GM18909 (cell line): ENCODE results near the gene EP300.
A peak's percentile ranks its signal among the peaks of the same experiment; 100 is the strongest.
"Not testable (repeated sequence)": the region's sequence is repeated elsewhere in the genome, so short reads cannot be mapped to it uniquely, and the experiment has no call there.

Experiments used
- ATAC-seq: cut with Tn5 transposase; IDR thresholded peaks from one replicate; pipeline ENCODE4 v1.9.1; 2021; ENCODE audit warnings: mild to moderate bottlenecking; ENCODE audit not compliant: unreplicated experiment, poor library complexity

Gene EP300

DNA sequence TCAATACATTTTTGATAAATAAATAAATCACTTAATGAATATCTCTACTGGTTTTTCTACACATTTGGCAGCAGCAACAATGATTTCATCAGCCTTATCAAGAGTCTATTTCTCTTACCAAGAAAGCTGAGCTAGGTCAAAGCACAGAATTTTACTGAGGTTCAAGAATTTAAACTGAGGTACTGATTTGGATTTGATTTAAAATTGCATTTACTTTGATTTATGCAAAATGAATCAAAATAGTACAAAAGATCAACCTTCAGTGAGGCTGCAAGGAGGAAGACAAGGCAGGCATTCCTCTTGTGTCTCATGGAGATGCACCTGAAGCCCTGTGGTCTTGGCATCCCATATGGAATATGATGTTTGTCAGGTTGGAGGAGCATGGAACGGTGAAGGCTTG, 15.5 kb upstream of the EP300 start:
- ATAC-seq, result no peak

DNA sequence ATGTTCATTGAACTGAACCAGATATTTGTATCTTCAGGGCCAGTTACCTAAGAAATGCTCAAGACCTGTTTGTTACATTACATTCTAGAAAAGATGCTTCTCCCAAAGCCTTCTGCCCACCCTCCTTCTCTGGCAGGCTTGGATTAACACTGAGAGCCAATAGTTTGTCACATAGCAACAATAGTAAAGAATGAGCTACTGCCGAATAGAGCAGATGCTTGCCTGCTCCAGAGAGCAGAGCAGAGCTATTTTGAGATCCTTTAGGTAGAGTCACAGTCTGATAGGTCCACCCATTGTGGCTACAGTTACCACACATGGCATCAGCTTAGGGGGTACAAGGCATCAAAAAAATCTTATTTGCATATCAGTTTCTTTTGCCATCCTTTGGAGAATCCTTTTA, 13.5 kb upstream of the EP300 start:
- no peak for ATAC-seq

DNA sequence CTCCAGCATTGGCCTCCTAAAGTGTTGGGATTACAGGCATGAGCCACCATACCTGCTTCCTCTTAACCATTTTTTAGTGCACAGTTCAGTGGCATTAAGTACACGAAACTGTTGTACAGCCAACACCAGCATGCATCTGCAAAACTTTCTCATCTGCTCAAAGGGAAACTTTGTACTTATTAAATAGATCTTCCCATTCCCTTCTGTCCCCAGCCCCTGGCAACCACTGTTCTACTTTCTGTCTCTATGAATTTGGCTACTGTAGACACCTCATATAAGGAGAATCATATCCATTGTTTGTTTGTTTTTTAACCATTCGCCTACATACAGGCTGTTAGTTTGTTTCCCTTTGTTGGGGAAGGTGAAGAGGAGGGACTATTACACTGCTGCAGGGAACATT, 6.5 kb upstream of the EP300 start:
- ATAC-seq, result no peak

DNA sequence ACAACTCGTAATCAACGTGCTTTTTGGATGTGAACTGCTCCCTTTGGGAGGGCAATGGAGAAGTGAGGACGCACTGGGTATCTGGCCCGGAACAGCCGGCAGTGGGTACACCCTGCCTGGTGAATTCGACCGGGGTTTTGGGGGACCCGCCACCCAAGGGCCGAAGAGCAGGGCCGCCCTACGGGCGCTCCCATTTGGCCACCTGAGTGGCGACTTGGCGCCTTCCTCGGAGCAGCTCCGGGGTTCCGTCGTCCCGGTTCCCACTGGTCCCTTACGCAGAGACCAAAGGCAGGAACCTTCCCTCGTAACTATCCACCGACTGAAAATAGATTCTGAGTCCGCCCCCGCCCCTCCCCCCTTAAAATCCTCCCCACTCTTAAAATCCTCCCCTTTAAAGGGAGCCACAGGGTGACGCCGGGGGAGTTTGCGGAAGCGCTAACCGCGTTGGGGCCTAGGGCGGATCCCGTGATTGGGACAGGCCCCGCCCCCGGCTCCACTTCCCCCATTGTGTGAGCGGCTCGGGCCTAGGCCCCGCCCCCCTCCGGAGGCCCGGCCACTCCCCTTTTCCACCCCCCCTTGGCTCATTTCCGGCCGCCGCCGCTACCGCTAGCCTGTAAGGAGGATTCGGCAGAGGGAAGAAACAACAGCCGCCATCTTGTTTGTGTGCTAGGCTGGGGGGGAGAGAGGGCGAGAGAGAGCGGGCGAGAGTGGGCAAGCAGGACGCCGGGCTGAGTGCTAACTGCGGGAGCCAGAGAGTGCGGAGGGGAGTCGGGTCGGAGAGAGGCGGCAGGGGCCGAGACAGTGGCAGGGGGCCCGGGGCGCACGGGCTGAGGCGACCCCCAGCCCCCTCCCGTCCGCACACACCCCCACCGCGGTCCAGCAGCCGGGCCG, 1.0 kb upstream of the EP300 start:
- peak; percentile 76 for ATAC-seq

DNA sequence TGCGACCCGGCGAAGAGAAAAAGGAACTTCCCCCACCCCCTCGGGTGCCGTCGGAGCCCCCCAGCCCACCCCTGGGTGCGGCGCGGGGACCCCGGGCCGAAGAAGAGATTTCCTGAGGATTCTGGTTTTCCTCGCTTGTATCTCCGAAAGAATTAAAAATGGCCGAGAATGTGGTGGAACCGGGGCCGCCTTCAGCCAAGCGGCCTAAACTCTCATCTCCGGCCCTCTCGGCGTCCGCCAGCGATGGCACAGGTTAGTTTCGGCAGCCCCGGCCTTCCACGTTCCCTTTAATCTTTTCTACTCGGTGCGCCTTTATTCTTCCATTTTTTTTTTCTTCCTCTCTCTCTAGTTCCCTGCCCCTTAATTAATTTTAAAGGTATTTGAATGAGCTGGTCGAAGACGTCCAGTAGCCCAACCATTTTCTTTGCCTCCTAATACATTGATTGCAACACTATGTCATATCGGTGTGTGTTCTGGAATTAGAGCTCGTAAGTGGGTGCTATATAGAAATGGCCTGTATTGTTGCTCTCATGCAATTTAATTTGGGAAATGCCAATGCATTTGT, 537 bp downstream of the EP300 start:
- no peak for ATAC-seq

DNA sequence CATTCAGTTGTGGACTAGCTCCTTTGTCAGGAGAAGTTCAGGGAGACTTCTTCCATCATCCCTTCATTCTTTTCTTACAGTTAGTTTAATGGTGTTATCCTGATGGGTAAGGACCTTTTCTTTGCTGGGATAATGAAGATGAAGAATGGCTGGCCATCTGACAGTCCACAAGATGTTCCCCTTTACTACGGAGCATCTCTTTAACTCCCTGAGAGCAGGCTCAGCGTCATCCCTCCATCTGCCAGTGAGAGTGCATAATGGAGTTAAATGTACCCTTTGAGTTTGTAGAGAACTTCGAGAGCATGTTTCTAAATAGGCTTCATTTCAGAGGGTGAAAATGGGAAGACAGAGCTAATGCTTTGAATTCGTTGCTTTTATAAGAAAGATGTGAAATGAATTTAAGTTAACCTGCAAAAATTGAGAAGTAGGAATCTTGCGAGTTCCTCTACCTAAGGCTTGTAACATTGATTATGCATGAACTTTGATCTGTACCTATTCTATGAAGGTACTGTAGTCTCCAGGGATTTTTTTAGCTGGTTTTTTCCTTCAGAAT, 1.7 kb downstream of the EP300 start:
- ATAC-seq, result no peak

DNA sequence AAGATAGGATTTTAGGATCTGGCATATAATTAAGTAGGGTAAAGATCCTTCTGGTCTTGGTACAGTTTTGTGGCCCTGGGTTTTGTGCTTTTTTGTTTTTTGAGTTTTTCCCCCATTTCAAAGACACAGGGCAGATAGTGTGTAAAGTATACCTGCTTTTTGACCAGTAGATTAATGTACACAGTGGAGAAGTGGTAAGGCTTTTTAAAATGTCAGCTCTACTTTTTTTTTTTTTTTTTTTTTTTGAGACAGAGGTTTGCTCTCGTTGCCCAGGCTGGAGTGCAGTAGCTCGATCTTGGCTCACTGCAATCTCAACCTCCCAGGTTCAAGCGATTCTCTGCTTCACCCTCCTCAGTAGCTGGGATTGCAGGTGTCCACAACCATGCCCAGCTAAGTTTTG, 4.0 kb downstream of the EP300 start:
- no peak for ATAC-seq

DNA sequence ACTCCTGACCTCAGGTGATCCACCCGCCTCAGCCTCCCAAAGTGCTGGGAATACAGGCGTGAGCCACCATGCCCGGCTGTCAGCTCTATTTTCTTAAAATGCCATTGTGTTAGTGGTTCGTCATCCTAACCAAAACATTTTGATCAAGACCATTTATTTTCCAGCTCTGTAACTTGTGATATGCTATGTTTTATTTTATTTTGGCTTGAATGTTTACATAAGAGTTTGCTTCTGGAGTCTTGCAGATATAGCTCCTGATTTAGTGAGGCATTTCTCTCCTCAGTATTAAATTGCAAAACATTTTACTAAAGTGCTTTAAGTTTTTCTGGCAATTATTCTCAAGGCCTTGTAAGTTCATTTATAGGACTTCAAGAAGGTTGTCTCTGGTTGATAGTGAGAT, 4.4 kb downstream of the EP300 start:
- ATAC-seq, result no peak

DNA sequence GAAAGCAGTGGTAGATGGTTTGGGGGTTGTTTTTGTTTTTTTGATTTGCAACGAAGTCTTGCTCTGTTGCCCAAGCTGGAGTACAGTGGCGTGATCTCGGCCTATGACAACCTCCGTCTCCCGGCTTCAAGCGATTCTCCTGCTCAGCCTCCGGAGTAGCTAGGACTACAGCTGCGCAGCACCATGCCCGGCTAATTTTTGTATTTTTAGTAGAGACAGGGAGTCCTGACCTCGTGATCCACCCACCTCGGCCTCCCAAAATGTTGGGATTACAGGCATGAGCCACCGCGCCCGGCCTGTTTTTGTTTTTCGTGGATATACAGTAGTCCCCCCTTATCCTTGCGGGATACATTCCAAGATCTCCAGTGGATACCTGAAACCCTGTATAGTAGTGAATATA, 6.6 kb downstream of the EP300 start:
- ATAC-seq, result no peak

DNA sequence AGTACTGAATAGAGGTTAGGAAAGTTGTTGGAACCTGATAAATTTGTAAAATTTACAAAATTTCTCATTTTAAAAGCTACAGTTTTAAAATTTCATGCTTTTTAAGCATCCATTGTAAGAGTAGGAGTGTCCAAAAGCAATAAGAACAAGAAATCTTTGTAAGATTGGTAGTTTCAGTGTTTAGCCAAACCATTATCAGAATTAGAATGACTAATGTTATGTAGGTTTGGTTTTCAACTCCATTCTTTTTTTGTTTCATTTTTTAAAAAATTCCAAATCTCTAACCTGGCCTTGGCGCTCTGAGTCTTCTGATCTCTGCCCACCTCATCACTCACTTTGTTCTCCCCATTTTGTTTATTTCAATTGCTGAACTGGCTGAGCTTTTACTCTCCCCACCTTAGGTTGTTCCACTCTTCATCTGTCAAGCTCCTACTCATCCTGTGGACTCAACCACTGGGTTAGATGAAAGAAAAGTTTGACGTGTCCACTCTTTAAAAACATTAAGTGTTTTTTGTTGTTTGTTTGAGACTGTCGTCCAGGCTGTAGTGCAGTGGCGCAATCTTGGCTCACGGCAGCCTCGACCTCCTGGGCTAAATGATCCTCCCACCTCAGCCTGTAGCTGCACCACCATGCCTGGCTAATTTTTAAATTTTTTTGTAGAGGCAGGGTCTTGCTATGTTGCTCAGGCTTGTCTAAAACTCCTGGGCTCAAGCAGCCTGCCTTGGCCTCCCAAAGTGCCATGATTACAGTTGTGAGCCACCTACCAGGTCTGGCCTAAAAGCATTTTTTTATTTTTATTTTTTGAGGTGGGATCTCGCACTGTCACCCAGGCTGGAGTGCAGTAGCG, 14.0 kb downstream of the EP300 start:
- ATAC-seq, result no peak

DNA sequence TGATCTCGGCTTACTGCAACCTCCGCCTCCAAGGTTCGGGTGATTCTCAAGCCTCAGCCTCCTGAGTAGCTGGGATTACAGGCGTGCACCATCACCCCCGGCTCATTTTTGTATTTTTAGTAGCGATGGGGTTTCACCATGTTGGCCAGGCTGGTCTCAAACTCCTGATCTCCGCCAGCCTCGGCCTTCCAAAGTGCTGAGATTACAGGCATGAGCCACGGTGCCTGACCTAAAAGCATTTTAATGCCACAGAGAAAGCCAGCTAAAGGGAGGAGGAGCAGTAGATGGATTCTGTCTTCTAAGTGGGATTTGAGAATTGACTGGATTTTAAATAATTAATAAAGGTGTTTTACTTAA, 14.6 kb downstream of the EP300 start:
- not testable (repeated sequence) for ATAC-seq

DNA sequence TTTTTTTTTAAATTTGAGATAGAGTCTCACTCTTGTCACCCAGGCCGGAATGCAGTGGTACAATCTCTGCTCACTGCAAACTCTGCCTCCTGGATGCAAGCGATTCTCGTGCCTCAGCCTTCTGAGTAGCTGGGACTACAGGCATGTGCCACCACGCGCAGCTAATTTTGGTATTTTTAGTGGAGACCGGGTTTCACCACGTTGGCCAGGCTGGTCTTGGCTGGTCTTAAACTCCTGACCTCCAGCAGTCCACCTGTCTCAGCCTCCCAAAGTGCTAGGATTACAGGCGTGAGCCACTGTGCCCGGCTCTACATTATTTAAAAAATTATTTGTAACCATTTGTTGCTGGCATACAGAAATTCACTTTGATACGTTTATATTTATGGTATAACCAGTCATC, 18.6 kb downstream of the EP300 start:
- no peak for ATAC-seq

DNA sequence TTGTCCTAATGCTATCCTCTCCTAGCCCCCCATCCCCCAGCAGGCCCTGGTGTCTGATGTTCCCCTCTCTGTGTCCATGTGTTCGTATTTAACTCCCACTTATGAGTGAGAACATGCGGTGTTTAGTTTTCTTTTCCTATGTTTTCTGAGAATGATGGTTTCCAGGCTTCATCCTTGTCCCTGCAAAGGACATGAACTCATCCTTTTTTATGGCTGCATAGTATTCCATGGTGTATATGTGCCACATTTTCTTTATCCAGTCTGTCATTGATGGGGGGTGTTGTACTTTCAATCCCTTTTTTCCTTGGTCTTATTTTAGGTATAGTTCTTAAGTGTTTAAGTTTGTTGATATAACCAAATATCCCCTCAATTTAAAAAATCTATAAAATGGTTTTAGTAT, 23.9 kb downstream of the EP300 start:
- no peak for ATAC-seq

DNA sequence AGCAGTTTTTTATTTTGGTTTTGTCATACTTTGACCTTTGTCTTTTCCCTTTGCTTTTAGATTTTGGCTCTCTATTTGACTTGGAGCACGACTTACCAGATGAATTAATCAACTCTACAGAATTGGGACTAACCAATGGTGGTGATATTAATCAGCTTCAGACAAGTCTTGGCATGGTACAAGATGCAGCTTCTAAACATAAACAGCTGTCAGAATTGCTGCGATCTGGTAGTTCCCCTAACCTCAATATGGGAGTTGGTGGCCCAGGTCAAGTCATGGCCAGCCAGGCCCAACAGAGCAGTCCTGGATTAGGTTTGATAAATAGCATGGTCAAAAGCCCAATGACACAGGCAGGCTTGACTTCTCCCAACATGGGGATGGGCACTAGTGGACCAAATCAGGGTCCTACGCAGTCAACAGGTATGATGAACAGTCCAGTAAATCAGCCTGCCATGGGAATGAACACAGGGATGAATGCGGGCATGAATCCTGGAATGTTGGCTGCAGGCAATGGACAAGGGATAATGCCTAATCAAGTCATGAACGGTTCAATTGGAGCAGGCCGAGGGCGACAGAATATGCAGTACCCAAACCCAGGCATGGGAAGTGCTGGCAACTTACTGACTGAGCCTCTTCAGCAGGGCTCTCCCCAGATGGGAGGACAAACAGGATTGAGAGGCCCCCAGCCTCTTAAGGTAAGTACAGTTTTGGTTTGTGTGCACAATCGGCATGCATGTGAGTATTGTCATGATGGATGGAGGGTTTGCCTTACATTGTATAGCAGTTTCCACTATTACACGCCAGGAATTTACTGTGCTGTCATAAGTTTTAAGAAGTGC, 25.0 kb downstream of the EP300 start:
- no peak for ATAC-seq

DNA sequence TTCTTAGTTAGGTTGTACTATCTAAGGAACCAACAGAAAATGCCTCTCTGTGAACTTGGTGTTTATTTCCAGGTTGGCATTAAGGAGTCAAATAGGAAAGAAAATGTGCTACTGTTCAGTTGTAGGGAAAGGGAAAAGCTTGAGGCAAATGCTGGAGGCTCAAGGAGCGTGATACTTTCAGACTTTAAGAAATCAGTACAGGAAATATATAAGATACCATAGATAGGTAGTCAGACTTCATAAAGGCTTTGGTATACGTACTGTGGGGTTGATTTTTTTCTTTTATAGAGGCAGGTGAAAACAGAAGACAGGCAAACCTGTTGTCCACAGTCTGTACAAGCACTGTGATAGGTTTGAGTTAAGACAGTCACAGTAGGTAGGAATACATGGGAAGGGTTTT, 30.8 kb downstream of the EP300 start:
- ATAC-seq, result no peak

DNA sequence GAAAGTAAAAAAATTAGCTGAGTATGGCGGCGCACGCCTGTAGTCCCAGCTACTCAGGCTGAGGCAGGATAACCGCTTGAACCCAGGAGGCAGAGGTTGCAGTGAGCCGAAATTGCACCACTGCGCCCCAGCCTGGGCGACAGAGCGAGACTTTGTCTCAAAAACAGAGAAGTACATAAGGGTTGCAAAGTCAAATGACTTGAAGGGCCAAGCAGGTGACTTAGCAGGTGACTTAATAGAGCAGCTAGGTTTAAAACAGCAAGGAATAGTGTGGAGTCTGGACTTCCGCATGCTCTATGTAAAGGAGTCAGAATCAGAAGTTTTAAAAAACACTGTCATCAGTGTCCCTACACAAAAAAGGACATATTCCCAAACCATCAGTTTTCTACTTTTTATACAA, 31.7 kb downstream of the EP300 start:
- ATAC-seq, result no peak

DNA sequence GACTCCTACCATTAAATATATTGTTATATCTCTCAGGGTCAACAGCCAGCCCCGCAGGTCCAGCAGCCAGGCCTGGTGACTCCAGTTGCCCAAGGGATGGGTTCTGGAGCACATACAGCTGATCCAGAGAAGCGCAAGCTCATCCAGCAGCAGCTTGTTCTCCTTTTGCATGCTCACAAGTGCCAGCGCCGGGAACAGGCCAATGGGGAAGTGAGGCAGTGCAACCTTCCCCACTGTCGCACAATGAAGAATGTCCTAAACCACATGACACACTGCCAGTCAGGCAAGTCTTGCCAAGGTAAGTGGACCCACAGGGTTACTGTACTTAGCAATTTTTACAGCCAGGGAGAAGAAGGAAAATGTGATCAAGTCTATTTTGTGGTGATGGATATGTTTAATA, 35.1 kb downstream of the EP300 start:
- ATAC-seq, result no peak

DNA sequence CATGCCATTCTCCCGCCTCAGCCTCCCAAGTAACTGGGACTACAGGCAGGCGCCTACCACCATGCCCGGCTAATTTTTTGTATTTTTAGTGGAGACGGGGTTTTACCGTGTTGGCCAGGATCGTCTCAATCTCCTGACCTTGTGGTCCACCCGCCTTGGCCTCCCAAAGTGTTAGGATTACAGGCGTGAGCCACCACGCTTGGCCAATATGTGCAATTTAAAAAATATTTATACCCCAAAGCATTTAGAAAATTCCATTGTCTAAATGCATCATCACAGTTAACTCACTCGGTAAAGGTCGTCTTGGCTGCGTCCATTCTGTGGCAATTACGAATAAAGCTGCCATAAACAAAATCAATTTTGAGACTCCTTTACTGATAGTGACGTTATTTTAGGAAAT, 36.2 kb downstream of the EP300 start:
- ATAC-seq, result no peak

DNA sequence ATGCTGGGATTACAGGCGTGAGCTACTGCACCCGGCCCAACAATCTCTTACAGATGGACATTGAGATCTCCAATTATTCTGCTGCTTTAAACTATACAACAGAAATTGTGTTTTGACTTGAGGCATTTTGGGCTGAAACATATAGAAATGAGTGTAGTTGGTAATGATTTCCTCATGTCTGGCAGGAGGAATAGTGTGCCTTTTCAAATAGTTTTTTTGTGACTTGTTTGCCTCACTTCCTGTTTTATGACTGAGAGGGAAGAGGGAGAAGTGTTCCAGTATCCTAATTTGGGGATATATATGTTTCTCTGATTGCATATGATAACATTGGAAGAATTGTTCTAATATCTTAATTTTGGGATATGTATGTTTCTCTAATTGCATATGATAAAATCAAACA, 40.2 kb downstream of the EP300 start:
- ATAC-seq, result no peak

DNA sequence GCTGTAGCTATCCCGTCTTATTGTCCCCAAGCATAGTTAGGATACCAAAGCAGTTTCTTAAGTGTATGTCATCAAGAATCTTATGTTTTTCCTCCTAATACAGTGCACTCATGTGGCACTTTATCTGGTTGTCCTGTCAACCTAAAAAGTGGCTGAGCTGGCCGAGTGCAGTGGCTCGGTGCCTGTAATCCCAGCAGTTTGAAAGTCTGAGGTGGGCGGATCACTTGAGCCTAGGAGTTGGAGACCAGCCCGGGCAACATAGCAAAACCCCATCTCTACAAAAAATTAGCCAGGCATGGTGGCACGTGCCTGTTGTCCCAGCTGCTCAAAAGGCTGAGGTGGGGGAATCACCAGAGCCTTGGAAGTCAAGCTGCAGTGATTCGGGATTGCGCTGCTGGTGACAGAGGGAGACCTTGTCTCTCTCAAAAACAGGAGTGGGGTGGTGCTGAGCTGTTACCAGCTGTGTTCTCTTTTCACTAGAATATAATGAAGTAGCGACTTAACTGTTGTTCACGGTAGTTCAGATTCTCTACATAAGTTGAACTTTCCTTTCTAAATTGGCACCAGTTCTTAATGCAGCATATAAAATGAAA, 48.1 kb downstream of the EP300 start:
- ATAC-seq, result no peak
